Embryonic facial prominence (tissue), 1 donor: Measurements from ENCODE around the gene RNF215.
"Not testable (repeated sequence)": the region's sequence is repeated elsewhere in the genome, so short reads cannot be mapped to it uniquely, and the experiment has no call there.

Experiments used
- DNase-seq: peaks from one replicate; pipeline ENCODE4 v3.0.0-alpha.2; 2016; ENCODE audit errors: extremely low spot score

RNF215 gene

DNA sequence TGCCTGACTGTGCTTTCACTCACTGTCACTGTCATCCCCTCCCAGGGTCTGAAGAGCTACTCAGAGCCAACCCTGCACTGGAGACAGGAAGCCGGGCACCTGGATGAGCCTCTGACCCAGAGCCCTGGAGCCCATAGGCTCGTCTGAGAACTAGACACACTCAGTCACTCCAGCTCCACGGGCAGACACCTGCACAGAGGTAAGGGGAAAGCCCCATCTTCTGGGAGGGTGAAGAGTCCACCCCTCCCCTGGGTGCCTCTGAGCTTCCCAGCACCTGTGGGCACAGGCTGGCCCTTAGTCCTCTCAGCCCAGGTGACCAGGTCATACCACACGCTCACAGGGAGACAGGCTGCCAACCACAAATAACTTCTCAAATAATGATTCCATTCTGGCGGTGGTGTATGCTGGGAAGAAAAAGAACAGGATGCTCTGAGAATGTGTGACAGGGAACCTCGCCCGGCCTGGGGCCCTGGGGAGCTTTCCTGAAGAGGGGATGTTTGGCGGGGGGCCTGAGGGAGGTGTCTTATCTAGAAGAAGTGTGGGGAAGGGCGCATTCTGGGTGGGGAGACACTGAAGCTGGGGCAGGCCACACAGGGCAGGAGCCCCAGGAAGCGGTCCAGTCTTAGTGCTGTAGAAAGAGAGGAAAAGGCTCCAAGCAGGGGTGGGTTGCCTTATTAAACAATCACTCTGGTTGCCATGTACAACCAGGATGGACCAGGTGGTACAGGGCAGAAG is 25.1 kb downstream of the RNF215 start:
- no peak for DNase-seq

GRCh38 chr22:30358541-30358940 is 28.7 kb downstream of the RNF215 start:
- no peak for DNase-seq

DNA sequence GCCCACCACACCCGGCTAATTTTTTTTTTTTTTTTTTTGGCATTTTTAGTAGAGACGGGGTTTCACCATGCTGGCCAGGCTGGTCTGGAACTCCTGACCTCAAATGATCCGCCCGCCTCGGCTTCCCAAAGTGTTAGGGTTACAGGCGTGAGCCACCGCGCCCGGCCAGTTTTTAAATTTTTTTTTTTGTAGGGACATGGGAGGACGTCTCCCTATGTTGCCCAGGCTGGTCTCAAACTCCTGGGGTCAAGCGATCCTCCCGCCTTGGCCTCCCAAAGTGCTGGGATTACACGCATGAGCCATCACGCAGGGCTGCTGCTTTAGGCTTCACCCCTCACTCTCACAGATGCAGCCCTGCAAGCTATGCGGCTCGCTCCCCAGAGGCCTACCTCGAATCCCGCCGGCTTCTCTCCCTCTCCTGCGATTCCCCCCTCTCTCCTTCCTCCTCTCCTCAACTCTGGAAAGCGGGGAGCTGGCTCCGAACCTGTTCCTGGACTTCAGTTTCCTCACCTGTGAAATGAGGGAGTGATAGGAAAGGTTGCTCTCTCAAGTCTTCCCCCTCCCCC is 29.5 kb downstream of the RNF215 start:
- DNase-seq, result no peak

GRCh38 chr22:30357236-30357570 is 30.0 kb downstream of the RNF215 start:
- DNase-seq, result peak; percentile 24

DNA sequence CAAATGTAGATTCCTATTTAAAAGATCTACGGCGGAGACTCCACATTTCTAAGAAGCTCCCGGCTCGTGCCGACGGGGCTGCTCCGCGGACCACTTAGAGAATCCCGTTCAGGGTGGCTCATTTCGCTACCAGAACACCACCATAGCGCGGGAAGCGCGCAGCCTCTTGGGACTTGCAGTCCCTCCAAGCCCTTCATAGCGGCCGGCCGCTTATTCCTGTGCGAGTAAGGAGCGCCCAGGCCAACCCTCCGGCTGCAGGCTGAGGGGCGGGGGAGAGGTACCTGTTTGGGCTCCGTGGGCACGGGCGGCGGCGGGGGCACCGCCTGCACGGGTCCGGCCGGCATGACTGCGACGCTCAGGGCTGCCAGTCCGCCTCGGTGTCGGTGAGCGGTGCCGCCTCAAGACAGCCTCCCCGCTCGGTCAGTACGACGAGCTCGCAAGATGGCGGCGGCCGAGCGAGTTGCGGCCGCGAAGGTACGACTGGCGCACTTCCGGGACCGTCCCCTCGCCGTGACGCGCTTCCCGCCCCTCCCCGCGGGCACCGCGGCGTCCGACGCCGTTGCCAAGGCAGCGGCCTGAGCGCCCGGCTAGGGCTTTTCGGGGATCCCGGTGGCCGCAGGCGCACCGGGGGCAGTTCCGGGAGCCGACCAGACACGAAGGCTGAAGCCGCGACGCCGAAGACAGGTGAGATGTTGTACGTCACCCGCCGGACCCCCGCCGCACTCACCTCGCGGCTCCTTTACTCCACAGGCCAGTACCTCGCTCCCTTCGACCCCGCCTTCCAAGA is 30.6 kb downstream of the RNF215 start, which contains the start of the genes CCDC157 and SF3A1:
Gene CCDC157 (plus strand): TSS at position 559 of the 787 bp plus-strand sequence. CDS start 8,994 bp downstream, outside the sequence.
Gene SF3A1 (minus strand): TSS at position 446 of the 787 bp plus-strand sequence. CDS start 102 bp downstream, at position 344.
- peak; percentile 86 for DNase-seq

GRCh38 chr22:30354644-30355043 is 32.6 kb downstream of the RNF215 start:
- no peak for DNase-seq

DNA sequence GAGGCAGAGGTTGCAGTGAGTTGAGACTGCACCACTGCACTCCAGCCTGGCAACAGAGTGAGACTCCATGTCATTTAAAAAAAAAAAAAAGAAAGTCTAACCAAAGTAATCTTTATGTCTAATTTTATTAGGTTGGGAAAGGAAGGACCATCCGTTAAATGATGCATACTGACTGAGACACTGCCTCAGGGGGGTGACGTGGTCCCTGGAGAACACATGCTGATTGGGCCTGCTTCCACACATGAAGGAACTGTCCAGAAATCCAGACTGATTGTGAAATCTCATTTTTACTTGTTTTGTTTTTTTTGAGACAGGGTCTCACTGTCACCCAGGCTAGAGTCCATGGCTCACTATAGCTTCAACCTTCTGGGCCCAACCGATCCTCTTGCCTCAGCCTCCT is 36.0 kb downstream of the RNF215 start:
- no peak for DNase-seq

DNA sequence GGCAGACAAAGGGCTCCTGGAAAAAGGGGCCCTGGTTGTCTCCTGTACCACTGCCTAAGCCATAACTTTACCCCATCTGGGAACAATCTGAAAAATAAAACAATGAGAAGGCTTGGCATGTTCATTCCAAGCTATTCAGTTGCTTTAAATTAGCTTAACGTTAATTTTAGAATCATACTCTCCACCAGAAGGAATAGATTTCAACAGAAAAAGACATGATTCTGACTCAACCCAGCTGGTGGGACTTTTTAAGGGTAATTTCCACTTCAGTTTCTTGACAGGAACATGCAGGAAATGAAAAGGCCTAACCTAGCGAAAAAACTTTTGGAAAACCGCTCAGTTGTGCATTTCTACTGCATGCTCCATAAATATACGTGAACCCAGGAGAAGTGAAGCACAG is 38.4 kb downstream of the RNF215 start:
- peak; percentile 64 for DNase-seq

DNA sequence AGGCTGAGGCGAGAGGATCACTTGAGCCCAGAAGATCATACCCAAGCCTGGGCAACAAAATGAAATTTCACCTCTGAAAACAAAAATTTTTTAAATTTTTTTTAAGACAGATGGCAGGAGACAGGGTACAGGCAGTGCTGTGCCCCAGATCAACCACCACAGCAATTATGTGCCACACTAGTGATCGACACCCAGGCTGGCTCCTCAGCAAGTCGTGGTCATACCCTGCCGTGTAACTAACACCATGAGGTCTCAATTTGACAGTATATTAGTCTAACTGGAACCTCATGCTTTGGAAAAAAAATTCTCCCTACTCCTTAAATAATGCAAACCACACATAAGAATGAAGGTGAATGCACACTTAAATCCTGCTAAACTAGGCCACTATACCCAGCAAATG is 38.8 kb downstream of the RNF215 start:
- no peak for DNase-seq

- no peak for DNase-seq
Measured at GRCh38 chr22:30347255-30347892, 39.8 kb downstream of the RNF215 start.

- DNase-seq, result no peak
Measured at GRCh38 chr22:30344447-30345200, 42.6 kb downstream of the RNF215 start.

DNA sequence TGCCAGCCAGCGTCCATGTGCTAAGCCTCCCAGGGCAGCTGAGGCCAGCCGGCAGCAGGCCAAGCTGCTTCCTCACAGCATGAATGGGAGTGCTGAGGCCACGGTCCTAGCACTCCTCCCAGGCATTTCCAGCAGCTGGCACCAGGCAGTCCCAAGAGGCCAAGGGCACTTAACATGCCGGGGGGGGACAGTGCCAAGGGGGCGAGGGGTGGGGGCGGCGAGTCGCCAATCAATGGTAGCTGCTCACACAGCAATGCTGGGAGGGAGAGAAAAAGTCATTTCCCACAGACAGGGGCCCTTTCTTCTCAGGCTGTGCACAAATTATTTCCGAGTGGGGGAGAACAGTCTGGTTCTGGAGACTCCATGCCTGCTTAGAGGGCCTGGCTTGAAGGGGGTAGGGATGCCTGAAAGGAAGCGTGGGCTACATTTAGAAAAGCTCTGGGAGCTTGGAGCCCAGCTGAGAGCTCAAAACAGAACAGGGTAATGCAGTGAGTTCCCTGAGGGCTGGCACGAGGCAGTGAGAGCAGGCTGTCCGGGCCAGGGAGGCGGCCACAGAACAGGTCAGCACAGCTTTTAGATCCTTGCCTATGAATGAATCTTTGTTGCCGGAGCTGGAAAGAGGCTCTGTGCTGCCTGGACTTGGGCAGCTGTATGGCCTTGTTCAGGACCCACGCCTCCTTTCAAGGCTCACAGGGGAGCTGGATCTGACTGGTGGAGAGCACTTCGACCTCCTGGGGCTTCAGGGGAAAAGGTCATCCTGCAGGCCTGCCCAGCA is 46.1 kb downstream of the RNF215 start:
- DNase-seq, result no peak

DNA sequence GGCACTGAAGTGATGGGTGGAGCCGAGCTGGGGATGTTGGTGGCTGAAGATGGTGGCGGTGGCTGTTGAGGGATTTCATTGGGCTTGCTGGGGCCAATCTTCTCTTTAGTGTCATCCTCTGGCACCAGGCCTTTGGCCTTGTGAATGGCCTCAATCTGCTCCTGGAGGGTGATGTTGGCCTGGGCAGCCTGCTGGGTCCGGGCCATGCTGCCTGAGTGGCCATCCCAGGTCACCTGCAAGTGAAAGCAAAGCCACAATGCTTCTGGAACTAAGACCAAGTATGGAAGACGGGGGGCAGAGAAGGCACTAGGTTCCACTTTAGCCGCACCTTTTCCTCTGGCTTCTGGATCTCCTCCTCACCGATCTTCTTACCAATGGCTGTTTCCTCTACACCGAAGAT is 48.4 kb downstream of the RNF215 start:
- DNase-seq, result no peak

GRCh38 chr22:30338341-30338740 is 48.9 kb downstream of the RNF215 start:
- DNase-seq, result not testable (repeated sequence)

DNA sequence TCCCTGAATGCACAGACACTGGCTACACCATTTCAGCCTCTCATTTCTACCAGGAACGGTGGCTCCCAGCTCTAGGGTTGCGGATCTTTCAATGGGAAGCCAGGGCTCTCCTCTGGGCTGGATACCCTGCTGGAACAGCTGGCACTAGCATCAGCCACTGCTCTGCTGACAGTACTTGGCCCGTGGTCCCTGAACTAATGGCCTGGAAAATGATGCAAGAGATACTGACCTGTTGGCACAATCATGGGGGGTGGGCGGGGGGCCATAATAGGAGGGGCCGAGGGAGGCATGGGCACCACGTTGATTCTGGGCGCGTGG is 49.8 kb downstream of the RNF215 start:
- DNase-seq, result no peak

DNA sequence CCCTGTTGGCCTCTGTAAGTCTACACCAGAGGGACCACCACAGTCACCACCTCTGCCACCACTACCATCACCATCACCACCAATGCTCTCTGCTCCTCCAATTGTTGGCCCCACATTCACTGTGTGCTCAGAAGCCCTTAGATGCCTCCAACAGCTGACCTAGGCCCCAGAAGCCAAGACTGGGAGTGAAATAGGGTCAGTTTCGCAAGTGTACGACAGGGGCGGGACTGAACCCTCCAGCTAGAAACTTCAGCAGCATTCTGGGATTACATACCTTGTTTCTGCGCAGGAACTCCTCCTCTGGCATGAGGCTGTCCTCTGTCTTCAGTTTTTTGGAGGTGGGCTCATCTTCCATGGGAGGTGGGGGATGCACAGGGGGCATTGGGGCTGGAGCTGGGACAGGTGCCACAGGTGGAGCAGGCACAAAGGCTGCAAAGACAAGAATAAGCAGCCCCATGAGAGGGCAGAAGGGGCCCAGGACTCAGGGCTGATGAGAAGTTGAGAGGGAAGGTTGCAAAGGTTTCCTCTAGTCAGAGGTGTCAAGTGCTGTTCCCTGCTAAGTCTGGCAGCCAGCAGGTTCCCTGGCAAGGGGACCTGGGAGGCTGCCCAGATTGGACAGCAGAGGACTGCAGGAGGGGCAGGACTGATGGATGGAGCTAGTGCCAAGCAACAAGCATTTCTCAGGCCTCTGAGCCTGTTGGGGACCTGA is 50.3 kb downstream of the RNF215 start:
- no peak for DNase-seq

- no peak for DNase-seq
Measured at GRCh38 chr22:30335236-30335635, 52.0 kb downstream of the RNF215 start.

DNA sequence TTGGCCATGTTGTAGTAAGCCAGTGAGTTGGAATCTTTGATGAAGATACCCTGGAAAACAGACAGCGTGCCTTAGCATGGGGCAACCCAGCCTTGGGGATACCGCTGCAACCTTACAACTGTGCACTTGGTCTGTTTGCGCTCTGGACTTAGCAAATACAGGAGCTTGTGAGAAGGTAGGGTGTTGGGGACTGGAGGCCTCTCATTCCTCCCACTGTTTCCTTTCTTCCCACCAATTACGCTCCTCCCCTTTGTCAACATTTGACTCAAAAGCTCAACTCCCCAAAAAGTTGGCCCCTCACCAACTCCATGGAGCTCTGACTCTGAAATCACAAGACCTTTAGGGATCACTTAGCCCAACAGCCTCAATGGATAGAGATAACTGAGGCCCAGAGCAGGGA is 52.6 kb downstream of the RNF215 start:
- DNase-seq, result no peak

DNA sequence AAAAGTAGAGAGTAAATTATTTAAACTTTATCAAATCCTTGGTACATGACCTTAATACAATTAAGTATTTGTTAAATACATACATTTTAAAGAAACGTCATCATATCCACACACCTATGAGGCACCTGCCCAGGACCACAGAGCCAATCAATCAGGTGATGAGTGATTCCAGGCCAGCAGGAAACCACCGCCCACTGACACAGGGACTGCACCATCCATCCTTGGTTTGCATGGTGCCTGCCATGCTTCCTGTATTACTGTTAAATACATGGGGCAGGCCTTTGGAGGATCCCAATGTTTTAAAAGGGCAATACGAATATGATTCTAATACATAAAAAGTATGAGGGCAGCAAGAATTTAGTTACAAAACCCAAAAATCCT is 53.5 kb downstream of the RNF215 start:
- DNase-seq, result no peak

GRCh38 chr22:30332994-30333706 is 54.1 kb downstream of the RNF215 start:
- no peak for DNase-seq
